ENCODE measurements around the gene LRRC3C.
A peak's percentile ranks its signal among the peaks of the same experiment; 100 is the strongest.

Gene LRRC3C

GRCh38 chr17:39950871-39951348 lies 23.4 kb downstream of the LRRC3C start:
- DNase-seq = no peak

GRCh38 chr17:39951924-39952679 lies 24.6 kb downstream of the LRRC3C start:
- DNase-seq = no peak

- peak; percentile 98 for DNase-seq
Measured at GRCh38 chr17:39952680-39953470, 25.3 kb downstream of the LRRC3C start.

GRCh38 chr17:39953471-39953888 lies 25.9 kb downstream of the LRRC3C start:
- no peak for DNase-seq

GRCh38 chr17:39954876-39955275 lies 27.3 kb downstream of the LRRC3C start:
- DNase-seq = no peak

- no peak for DNase-seq
Measured at GRCh38 chr17:39955726-39956225, 28.2 kb downstream of the LRRC3C start.

- no peak for DNase-seq
Measured at GRCh38 chr17:39960524-39961041, 33.1 kb downstream of the LRRC3C start.

- no peak for DNase-seq
Measured at GRCh38 chr17:39962642-39963220, 35.2 kb downstream of the LRRC3C start, which contains the start of gene GSDMA. Gene GSDMA, plus strand, starts transcription at chr17:39963004. Its CDS starts 2,684 bp downstream, at chr17:39965688.

GRCh38 chr17:39963829-39964228 lies 36.3 kb downstream of the LRRC3C start:
- no peak for DNase-seq

GRCh38 chr17:39965017-39965699 lies 37.6 kb downstream of the LRRC3C start:
- no peak for DNase-seq

- DNase-seq = no peak
Measured at GRCh38 chr17:39966771-39967170, 39.2 kb downstream of the LRRC3C start.

- no peak for DNase-seq
Measured at GRCh38 chr17:39968761-39969160, 41.2 kb downstream of the LRRC3C start.

GRCh38 chr17:39969375-39969774 lies 41.8 kb downstream of the LRRC3C start:
- no peak for DNase-seq

- no peak for DNase-seq
Measured at GRCh38 chr17:39970157-39970692, 42.7 kb downstream of the LRRC3C start.

- no peak for DNase-seq
Measured at GRCh38 chr17:39971076-39971603, 43.6 kb downstream of the LRRC3C start.

GRCh38 chr17:39972271-39972670 lies 44.7 kb downstream of the LRRC3C start:
- no peak for DNase-seq

- DNase-seq = no peak
Measured at GRCh38 chr17:39973496-39973895, 46.0 kb downstream of the LRRC3C start.

GRCh38 chr17:39974433-39974832 lies 46.9 kb downstream of the LRRC3C start:
- DNase-seq = no peak

- no peak for DNase-seq
Measured at GRCh38 chr17:39975801-39976200, 48.3 kb downstream of the LRRC3C start.

- no peak for DNase-seq
Measured at GRCh38 chr17:39979016-39979670, 51.6 kb downstream of the LRRC3C start.

- no peak for DNase-seq
Measured at GRCh38 chr17:39979893-39980350, 52.4 kb downstream of the LRRC3C start.
